HepG2 (cell line): ENCODE measurements around the gene PRKCB. TPM values are rescaled to one million over a fixed set of nuclear protein-coding genes. Genes with fewer than 3 reads are reported as not detected.

ENCODE experiments used
- ATAC-seq: fragments of 200-7000 bp; cut with Tn5 transposase; 3 replicates; pipeline ENCODE4 v1.9.1; 2020; ENCODE audit warnings: mild to moderate bottlenecking, moderate library complexity
- BruUV-seq: library from RNA; stranded (reverse); fragments of 400-500 nt; replicated peaks from 2 replicates; lab custom pipeline; 2021; lab: Mats Ljungman, UMichigan
- CTCF ChIA-PET: fragments of 300-600 bp; formaldehyde crosslinking; extraction: SDS; loops from one replicate; lab custom pipeline; 2021; ENCODE audit warnings: low total read pairs, inconsistent platforms, low intra/inter-chr PET ratio; lab: Yijun Ruan, JAX
- POLR2A ChIA-PET: fragments of 350-600 bp; sonication (Branson Sonifier 250); formaldehyde crosslinking; loops from one replicate; lab custom pipeline; 2020; ENCODE audit warnings: antibody characterized with exemption, inconsistent platforms; lab: Yijun Ruan, JAX
- DNase-seq: peaks from one replicate; pipeline ENCODE4 v3.0.0-alpha.2; 2015; ENCODE audit warnings: low spot score
- FAIRE-seq: peaks from 3 replicates; lab custom pipeline; 2011; peaks lifted over from hg19 to GRCh38; lab: Jason Lieb, UNC
- H2AFZ ChIP-seq: one replicate; pipeline ENCODE4 v1.6.1; 2011; ENCODE audit warnings: low read length, inconsistent platforms
- H3K27ac ChIP-seq: fragments of 300-600 bp; 3 replicates; pipeline ENCODE4 v1.8.0; 2011; ENCODE audit warnings: mixed run types, mild to moderate bottlenecking, mixed read lengths, low read length, inconsistent platforms; ENCODE audit not compliant: insufficient read depth; ENCODE audit errors: extremely low read length
- H3K27me3 ChIP-seq, 2 experiments: fragments of 200-600 bp in 1 of 2; 2 replicates in 1 of 2; 3 replicates in 1 of 2; pipeline versions ENCODE4 v1.6.0 to v1.8.0; 2011; ENCODE audit warnings: low read length in 2 of 2, mild to moderate bottlenecking in 2 of 2, moderate library complexity in 2 of 2, inconsistent platforms in 1 of 2; ENCODE audit not compliant: insufficient read depth in 2 of 2, control insufficient read depth in 1 of 2
- H3K36me3 ChIP-seq, 2 experiments: fragments of 200-600 bp in 1 of 2; replicated peaks in 1 of 2; 2 replicates in 1 of 2; 3 replicates in 1 of 2; pipeline versions ENCODE4 v1.5.1 to v1.8.0; 2011; ENCODE audit warnings: low read length in 2 of 2, inconsistent platforms in 1 of 2; ENCODE audit not compliant: insufficient read depth in 2 of 2, control insufficient read depth in 1 of 2
- H3K4me1 ChIP-seq: 2 replicates; pipeline ENCODE4 v1.5.1; 2012; ENCODE audit warnings: low read length, inconsistent platforms; ENCODE audit not compliant: insufficient read depth
- H3K4me2 ChIP-seq: 2 replicates; pipeline ENCODE4 v1.6.0; 2011; ENCODE audit warnings: low read depth, low read length, inconsistent platforms
- H3K4me3 ChIP-seq, 3 experiments: fragments of 200-600 bp in 1 of 3; sonication (generic), shearing (Covaris generic) in 1 of 3; replicated peaks in 1 of 3; 2 replicates each; pipeline ENCODE4 v1.5.1; 2011 to 2016; ENCODE audit warnings: low read length in 3 of 3, inconsistent platforms in 2 of 3, low read depth in 2 of 3, mild to moderate bottlenecking in 2 of 3, control low read depth in 1 of 3, mixed read lengths in 1 of 3; ENCODE audit not compliant: insufficient read depth in 1 of 3
- H3K79me2 ChIP-seq: one replicate; pipeline ENCODE4 v1.6.1; 2011; ENCODE audit warnings: low read length, inconsistent platforms; ENCODE audit not compliant: insufficient read depth
- H3K9ac ChIP-seq: 2 replicates; pipeline ENCODE4 v1.6.0; 2011; ENCODE audit warnings: mild to moderate bottlenecking, low read depth, low read length, inconsistent platforms; ENCODE audit not compliant: insufficient read depth
- H3K9me3 ChIP-seq: 2 replicates; pipeline ENCODE4 v1.5.1; 2012; ENCODE audit warnings: mild to moderate bottlenecking, low read length
- H4K20me1 ChIP-seq: 2 replicates; pipeline ENCODE4 v1.6.0; 2011; ENCODE audit warnings: inconsistent platforms, mild to moderate bottlenecking, low read length, moderate library complexity; ENCODE audit not compliant: insufficient read depth
- CC2D1A ChIP-seq: sonication (generic); formaldehyde crosslinking; IDR thresholded peaks from 2 replicates; pipeline ENCODE4 v1.8.1; 2023; ENCODE audit warnings: mild to moderate bottlenecking, missing genetic modification reagents
- FOXA1 ChIP-seq, 2 experiments: fragments of 450-650 bp in 1 of 2; sonication (generic) in 1 of 2; formaldehyde crosslinking in 1 of 2; IDR thresholded peaks; 2 replicates each; pipeline versions ENCODE4 v1.4.0 to v1.6.1; 2016 to 2020; ENCODE audit warnings: missing genetic modification reagents in 1 of 2
- FOXK1 ChIP-seq: sonication (generic); formaldehyde crosslinking; IDR thresholded peaks from 2 replicates; pipeline ENCODE4 v1.4.0; 2020; ENCODE audit warnings: low read depth, missing genetic modification reagents, borderline replicate concordance
- HNRNPK ChIP-seq: fragments of 200-400 bp; formaldehyde crosslinking; IDR thresholded peaks from 2 replicates; pipeline ENCODE4 v1.6.1; 2018; ENCODE audit warnings: low read length, low read depth, moderate library complexity, mild to moderate bottlenecking; ENCODE audit not compliant: poor library complexity, severe bottlenecking
- IKZF4 ChIP-seq: sonication (generic); formaldehyde crosslinking; IDR thresholded peaks from 2 replicates; pipeline ENCODE4 v1.5.1; 2020; ENCODE audit warnings: borderline replicate concordance, mild to moderate bottlenecking, low read depth, missing genetic modification reagents; ENCODE audit errors: not compliant biosample characterization
- KAT7 ChIP-seq: IDR thresholded peaks from 2 replicates; pipeline ENCODE4 v1.6.1; 2018; ENCODE audit warnings: borderline replicate concordance, missing compliant biosample characterization
- KLF13 ChIP-seq: sonication (generic); formaldehyde crosslinking; IDR thresholded peaks from 2 replicates; pipeline ENCODE4 v1.4.0; 2020; ENCODE audit warnings: mild to moderate bottlenecking, missing genetic modification reagents
- NFATC3 ChIP-seq: sonication (generic); formaldehyde crosslinking; IDR thresholded peaks from 2 replicates; pipeline ENCODE4 v1.5.1; 2020; ENCODE audit warnings: mild to moderate bottlenecking, missing genetic modification reagents
- NR2F6 ChIP-seq, 2 experiments: IDR thresholded peaks; 2 replicates each; pipeline ENCODE4 v1.6.1; 2016; ENCODE audit warnings: antibody characterized with exemption in 1 of 2, mild to moderate bottlenecking in 1 of 2
- POLR2A ChIP-seq, 2 experiments: IDR thresholded peaks; 2 replicates each; pipeline ENCODE4 v1.6.1; 2011; ENCODE audit warnings: low read depth in 2 of 2, low read length in 2 of 2, mild to moderate bottlenecking in 1 of 2, moderate library complexity in 1 of 2; ENCODE audit not compliant: insufficient read depth in 1 of 2
- SMC3 ChIP-seq: IDR thresholded peaks from 2 replicates; pipeline ENCODE4 v1.6.1; 2011; ENCODE audit warnings: low read length, improper control_type of control experiment
- ZNF335 ChIP-seq: sonication (generic); formaldehyde crosslinking; IDR thresholded peaks from 2 replicates; pipeline ENCODE4 v1.4.0; 2020; ENCODE audit warnings: missing genetic modification reagents
- ZNF660 ChIP-seq: sonication (generic); formaldehyde crosslinking; IDR thresholded peaks from 2 replicates; pipeline ENCODE4 v1.5.1; 2020; ENCODE audit warnings: mild to moderate bottlenecking, low read depth, missing genetic modification reagents, borderline replicate concordance
- WGBS: methylation state at CpG from one replicate; pipeline ENCODE4 v1.1.6; 2017; ENCODE audit warnings: low lambda C conversion rate; 5-methylcytosine and 5-hydroxymethylcytosine counted together
- in situ Hi-C: cut with HindIII; loops from 2 replicates; pipeline ENCODE4 v1.10.0; 2017; ENCODE audit warnings: low pct_unique_long_range_greater_than_20kb; ENCODE audit not compliant: extremely low pct_ligation_motif_present
- intact Hi-C: fragments of 100-400 bp; cut with micrococcal nuclease; formaldehyde crosslinking; loops from one replicate; pipeline ENCODE4 v1.10.0; 2022; ENCODE audit not compliant: unreplicated experiment
- polyA plus RNA-seq, 8 experiments: library from polyadenylated mRNA; depleted of rRNA in 3 of 8; stranded (reverse) in 7 of 8; unstranded in 1 of 8; fragments of >200 nt; fragmentation: Illumina TruSeq in 4 of 8; extraction: Trizol in 4 of 8; gene quantifications; 2 replicates each; pipeline versions ENCODE4 v1.2.1 to v1.2.3, GENCODE V29; 2011 to 2016; ENCODE audit warnings: low read depth in 4 of 8, missing spikeins in 1 of 8, mixed read lengths in 1 of 8; ENCODE audit not compliant: insufficient read depth in 1 of 8
- total RNA-seq, 5 experiments: library from RNA; depleted of rRNA; stranded (reverse); fragments of >200 nt; fragmentation: Illumina TruSeq; extraction: Trizol; gene quantifications; 2 replicates each; pipeline ENCODE4 v1.2.3, GENCODE V29; 2016; ENCODE audit warnings: low read depth in 1 of 5
- TF ChIP-seq, protein P1 (sequence below): sonication (generic); formaldehyde crosslinking; IDR thresholded peaks from 2 replicates; pipeline ENCODE4 v1.5.0; 2020; ENCODE audit warnings: mild to moderate bottlenecking, missing genetic modification reagents
- TF ChIP-seq, protein P2 (sequence below): sonication (generic); formaldehyde crosslinking; IDR thresholded peaks from one replicate; pipeline ENCODE4 v1.5.1; 2020; ENCODE audit warnings: mild to moderate bottlenecking, missing genetic modification reagents; ENCODE audit errors: not compliant biosample characterization

PRKCB gene
- total and polyA plus RNA-seq, 2 of the 13 experiments (the other 11 are each of a cell fraction or from before 2014, with no cell fraction given) = 0.01 TPM; not detected in 1

DNA sequence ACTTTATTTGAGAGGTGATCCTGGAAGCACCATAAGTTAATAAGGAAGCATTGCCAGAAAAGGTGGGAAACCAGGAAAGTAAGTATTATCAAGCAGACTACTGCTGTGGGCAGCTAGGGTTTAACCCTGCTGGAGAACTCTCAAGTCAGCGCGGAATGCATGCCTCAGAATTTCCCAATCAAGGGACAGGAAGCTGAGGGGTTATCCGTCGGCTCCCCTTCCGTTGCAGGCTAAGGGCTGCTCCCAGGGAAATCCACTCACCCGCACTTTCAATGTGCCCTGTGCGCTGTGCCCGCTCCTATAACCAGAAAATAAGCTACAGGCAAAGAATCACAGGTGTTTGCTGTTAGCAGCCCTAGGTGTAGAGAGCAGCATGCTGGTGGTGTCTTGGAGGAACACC is 281.9 kb downstream of the PRKCB start:
- Histone ChIP-seq H3K4me1 (no peaks in the 10 kb centered on the region), H3K4me2 (no peak overlapping the region), H3K27me3 (peaks cover 0 to 23% of the 10 kb centered on the region in 2 experiments; a peak in 2 of 5 replicates), H3K36me3 (no peaks in the 10 kb centered on the region), H3K27ac (no peak overlapping the region), H3K9me3 (no peaks in the 10 kb centered on the region), H3K4me3 (no peak overlapping the region), H3K79me2 (no peaks in the 10 kb centered on the region), H3K9ac (no peak overlapping the region), H2AFZ (no peak overlapping the region), H4K20me1 (no peaks in the 10 kb centered on the region)
- no TSS peak for BruUV-seq
- ATAC-seq (no peak), DNase-seq (no peak), FAIRE-seq (no peak)
- intact Hi-C loops = no loop called here
- ChIA-PET CTCF (no interaction called here), POLR2A (no interaction called here)
- 1% methylated on average over 8 of the region's 8 CpGs for WGBS
- in situ Hi-C loops = no loop called here
- no peak for TF ChIP-seq FOXA1 (IDR thresholded peaks at IDR 0.05)
- no peak for TF ChIP-seq FOXA1 (CRISPR knock-in tag; IDR thresholded peaks at IDR 0.05)
- TF ChIP-seq, protein P1, sequence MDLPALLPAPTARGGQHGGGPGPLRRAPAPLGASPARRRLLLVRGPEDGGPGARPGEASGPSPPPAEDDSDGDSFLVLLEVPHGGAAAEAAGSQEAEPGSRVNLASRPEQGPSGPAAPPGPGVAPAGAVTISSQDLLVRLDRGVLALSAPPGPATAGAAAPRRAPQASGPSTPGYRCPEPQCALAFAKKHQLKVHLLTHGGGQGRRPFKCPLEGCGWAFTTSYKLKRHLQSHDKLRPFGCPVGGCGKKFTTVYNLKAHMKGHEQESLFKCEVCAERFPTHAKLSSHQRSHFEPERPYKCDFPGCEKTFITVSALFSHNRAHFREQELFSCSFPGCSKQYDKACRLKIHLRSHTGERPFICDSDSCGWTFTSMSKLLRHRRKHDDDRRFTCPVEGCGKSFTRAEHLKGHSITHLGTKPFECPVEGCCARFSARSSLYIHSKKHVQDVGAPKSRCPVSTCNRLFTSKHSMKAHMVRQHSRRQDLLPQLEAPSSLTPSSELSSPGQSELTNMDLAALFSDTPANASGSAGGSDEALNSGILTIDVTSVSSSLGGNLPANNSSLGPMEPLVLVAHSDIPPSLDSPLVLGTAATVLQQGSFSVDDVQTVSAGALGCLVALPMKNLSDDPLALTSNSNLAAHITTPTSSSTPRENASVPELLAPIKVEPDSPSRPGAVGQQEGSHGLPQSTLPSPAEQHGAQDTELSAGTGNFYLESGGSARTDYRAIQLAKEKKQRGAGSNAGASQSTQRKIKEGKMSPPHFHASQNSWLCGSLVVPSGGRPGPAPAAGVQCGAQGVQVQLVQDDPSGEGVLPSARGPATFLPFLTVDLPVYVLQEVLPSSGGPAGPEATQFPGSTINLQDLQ (CRISPR knock-in tag) = no peak
- TF ChIP-seq IKZF4 (CRISPR knock-in tag) = no peak
- no peak for TF ChIP-seq ZNF660 (CRISPR knock-in tag)
- no peak for TF ChIP-seq FOXK1 (CRISPR knock-in tag)
- TF ChIP-seq, protein P2, sequence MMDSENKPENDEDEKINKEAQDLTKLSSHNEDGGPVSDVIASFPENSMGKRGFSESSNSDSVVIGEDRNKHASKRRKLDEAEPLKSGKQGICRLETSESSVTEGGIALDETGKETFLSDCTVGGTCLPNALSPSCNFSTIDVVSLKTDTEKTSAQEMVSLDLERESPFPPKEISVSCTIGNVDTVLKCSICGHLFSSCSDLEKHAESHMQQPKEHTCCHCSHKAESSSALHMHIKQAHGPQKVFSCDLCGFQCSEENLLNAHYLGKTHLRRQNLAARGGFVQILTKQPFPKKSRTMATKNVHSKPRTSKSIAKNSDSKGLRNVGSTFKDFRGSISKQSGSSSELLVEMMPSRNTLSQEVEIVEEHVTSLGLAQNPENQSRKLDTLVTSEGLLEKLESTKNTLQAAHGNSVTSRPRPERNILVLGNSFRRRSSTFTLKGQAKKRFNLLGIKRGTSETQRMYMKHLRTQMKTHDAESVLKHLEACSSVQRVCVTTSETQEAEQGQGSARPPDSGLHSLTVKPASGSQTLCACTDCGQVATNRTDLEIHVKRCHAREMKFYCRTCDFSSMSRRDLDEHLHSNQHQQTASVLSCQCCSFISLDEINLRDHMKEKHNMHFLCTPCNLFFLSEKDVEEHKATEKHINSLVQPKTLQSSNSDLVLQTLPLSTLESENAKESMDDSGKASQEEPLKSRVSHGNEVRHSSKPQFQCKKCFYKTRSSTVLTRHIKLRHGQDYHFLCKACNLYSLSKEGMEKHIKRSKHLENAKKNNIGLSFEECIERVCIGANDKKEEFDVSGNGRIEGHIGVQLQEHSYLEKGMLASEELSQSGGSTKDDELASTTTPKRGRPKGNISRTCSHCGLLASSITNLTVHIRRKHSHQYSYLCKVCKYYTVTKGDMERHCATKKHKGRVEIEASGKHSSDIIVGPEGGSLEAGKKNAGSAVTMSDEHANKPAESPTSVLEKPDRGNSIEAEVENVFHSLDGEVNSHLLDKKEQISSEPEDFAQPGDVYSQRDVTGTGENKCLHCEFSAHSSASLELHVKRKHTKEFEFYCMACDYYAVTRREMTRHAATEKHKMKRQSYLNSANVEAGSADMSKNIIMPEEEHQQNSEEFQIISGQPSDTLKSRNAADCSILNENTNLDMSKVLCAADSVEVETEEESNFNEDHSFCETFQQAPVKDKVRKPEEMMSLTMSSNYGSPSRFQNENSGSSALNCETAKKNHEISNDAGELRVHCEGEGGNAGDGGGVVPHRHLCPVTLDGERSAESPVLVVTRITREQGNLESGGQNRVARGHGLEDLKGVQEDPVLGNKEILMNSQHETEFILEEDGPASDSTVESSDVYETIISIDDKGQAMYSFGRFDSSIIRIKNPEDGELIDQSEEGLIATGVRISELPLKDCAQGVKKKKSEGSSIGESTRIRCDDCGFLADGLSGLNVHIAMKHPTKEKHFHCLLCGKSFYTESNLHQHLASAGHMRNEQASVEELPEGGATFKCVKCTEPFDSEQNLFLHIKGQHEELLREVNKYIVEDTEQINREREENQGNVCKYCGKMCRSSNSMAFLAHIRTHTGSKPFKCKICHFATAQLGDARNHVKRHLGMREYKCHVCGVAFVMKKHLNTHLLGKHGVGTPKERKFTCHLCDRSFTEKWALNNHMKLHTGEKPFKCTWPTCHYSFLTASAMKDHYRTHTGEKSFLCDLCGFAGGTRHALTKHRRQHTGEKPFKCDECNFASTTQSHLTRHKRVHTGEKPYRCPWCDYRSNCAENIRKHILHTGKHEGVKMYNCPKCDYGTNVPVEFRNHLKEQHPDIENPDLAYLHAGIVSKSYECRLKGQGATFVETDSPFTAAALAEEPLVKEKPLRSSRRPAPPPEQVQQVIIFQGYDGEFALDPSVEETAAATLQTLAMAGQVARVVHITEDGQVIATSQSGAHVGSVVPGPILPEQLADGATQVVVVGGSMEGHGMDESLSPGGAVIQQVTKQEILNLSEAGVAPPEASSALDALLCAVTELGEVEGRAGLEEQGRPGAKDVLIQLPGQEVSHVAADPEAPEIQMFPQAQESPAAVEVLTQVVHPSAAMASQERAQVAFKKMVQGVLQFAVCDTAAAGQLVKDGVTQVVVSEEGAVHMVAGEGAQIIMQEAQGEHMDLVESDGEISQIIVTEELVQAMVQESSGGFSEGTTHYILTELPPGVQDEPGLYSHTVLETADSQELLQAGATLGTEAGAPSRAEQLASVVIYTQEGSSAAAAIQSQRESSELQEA (CRISPR knock-in tag) = no peak
- TF ChIP-seq NR2F6 (IDR thresholded peaks at IDR 0.05) = no peak
- TF ChIP-seq NR2F6 (CRISPR knock-in tag; IDR thresholded peaks at IDR 0.05) = no peak
- TF ChIP-seq KAT7 = no peak
- no peak for TF ChIP-seq ZNF335
- TF ChIP-seq CC2D1A = no peak
- TF ChIP-seq KLF13 (CRISPR knock-in tag) = no peak
- no peak for TF ChIP-seq HNRNPK
- no peak for TF ChIP-seq NFATC3
- no peak for TF ChIP-seq SMC3
- no peak for TF ChIP-seq POLR2A (IDR thresholded peaks at IDR 0.05; ENCODE audit: insufficient read depth in 1 of 2, low read depth in 2 of 2, low read length in 2 of 2)
